Endothelial cell (in vitro differentiated cells): Measurements from ENCODE around the gene IGF2BP3. TPM values are rescaled to one million over a fixed set of nuclear protein-coding genes. Genes with fewer than 3 reads are reported as not detected.

Experiments
- DNase-seq: peaks from one replicate; pipeline ENCODE4 v3.0.0; 2021; ENCODE audit warnings: low spot score
- H3K27ac Mint-ChIP-seq: one replicate; pipeline ENCODE4 v1.8.0; 2021; ENCODE audit warnings: mixed read lengths, inconsistent platforms; ENCODE audit not compliant: unreplicated experiment
- H3K27me3 Mint-ChIP-seq: one replicate; pipeline ENCODE4 v1.8.0; 2021; ENCODE audit warnings: mild to moderate bottlenecking, moderate library complexity, mixed read lengths, inconsistent platforms; ENCODE audit not compliant: unreplicated experiment
- H3K36me3 Mint-ChIP-seq: one replicate; pipeline ENCODE4 v1.8.0; 2021; ENCODE audit warnings: mild to moderate bottlenecking, low read depth, mixed read lengths, inconsistent platforms; ENCODE audit not compliant: unreplicated experiment
- H3K4me1 Mint-ChIP-seq: one replicate; pipeline ENCODE4 v1.8.0; 2021; ENCODE audit warnings: mild to moderate bottlenecking, mixed read lengths, inconsistent platforms; ENCODE audit not compliant: unreplicated experiment
- H3K4me3 Mint-ChIP-seq: one replicate; pipeline ENCODE4 v1.8.0; 2021; ENCODE audit warnings: mild to moderate bottlenecking, mixed read lengths, inconsistent platforms; ENCODE audit not compliant: unreplicated experiment
- H3K9me3 Mint-ChIP-seq: one replicate; pipeline ENCODE4 v1.8.0; 2021; ENCODE audit warnings: mixed read lengths, inconsistent platforms; ENCODE audit not compliant: unreplicated experiment
- CTCF ChIP-seq: fragments of 200-600 bp; sonication (generic); IDR thresholded peaks from one replicate; pipeline ENCODE4 v1.5.0; 2021; ENCODE audit warnings: antibody characterized with exemption; ENCODE audit not compliant: unreplicated experiment
- total RNA-seq: library from RNA; stranded (reverse); fragmentation: NEBNext Ultra II Directional; extraction: Animal tissue kit (Norgen Biotek cat#: 25700); gene quantifications from one replicate; pipeline ENCODE4 v1.2.1, GENCODE V29; 2021; ENCODE audit not compliant: unreplicated experiment

IGF2BP3 gene
- total RNA-seq, 1 donor from 2014 or later = 92.8 TPM

- Mint-ChIP-seq H3K4me1 (peaks cover 2% of the 10 kb centered on the region), H3K4me3 (no peak overlapping the region), H3K9me3 (no peaks in the 10 kb centered on the region), H3K27ac (no peak overlapping the region), H3K36me3 (peaks cover 3% of the 10 kb centered on the region), H3K27me3 (no peaks in the 10 kb centered on the region)
- TF ChIP-seq CTCF = no peak
- DNase-seq = no peak
Measured at GRCh38 chr7:23443974-23444373, 26.3 kb downstream of the IGF2BP3 start.

- TF ChIP-seq CTCF = no peak
- H3K4me3 Mint-ChIP-seq = no peak overlapping the region
- peaks cover 2% of the 10 kb centered on the region for H3K27me3 Mint-ChIP-seq
- DNase-seq = no peak
- H3K9me3 Mint-ChIP-seq = no peaks in the 10 kb centered on the region
- no peaks in the 10 kb centered on the region for H3K36me3 Mint-ChIP-seq
- H3K4me1 Mint-ChIP-seq = no peaks in the 10 kb centered on the region
- no peak overlapping the region for H3K27ac Mint-ChIP-seq
Measured at GRCh38 chr7:23438171-23438570, 32.1 kb downstream of the IGF2BP3 start.

- no peaks in the 10 kb centered on the region for H3K9me3 Mint-ChIP-seq
Measured at GRCh38 chr7:23434147-23434917, 36.0 kb downstream of the IGF2BP3 start.

GRCh38 chr7:23431702-23432199, 38.5 kb downstream of the IGF2BP3 start:
- no peak overlapping the region for H3K4me3 Mint-ChIP-seq
- no peaks in the 10 kb centered on the region for H3K9me3 Mint-ChIP-seq
- DNase-seq = no peak
- no peaks in the 10 kb centered on the region for H3K36me3 Mint-ChIP-seq
- no peak for TF ChIP-seq CTCF
- peak overlapping the region; percentile 82 for H3K27ac Mint-ChIP-seq
- peaks cover 2% of the 10 kb centered on the region for H3K27me3 Mint-ChIP-seq
- H3K4me1 Mint-ChIP-seq = peaks cover 21% of the 10 kb centered on the region

More at GRCh38 chr7:23434147-23434917, 36.0 kb downstream of the IGF2BP3 start:
- Mint-ChIP-seq H3K27me3 (peaks cover 2% of the 10 kb centered on the region), H3K36me3 (no peaks in the 10 kb centered on the region), H3K27ac (peak overlapping the region; percentile 61), H3K4me3 (no peak overlapping the region), H3K4me1 (peaks cover 21% of the 10 kb centered on the region)
- DNase-seq = no peak
- TF ChIP-seq CTCF = no peak

GRCh38 chr7:23430893-23431259, 39.4 kb downstream of the IGF2BP3 start:
- H3K4me3 Mint-ChIP-seq = no peak overlapping the region
- peaks cover 21% of the 10 kb centered on the region for H3K4me1 Mint-ChIP-seq

More at GRCh38 chr7:23430893-23431259, 39.4 kb downstream of the IGF2BP3 start:
- H3K36me3 Mint-ChIP-seq = no peaks in the 10 kb centered on the region
- peak overlapping the region; percentile 59 for H3K27ac Mint-ChIP-seq
- peaks cover 2% of the 10 kb centered on the region for H3K27me3 Mint-ChIP-seq
- no peak for DNase-seq
- H3K9me3 Mint-ChIP-seq = no peaks in the 10 kb centered on the region
- no peak for TF ChIP-seq CTCF
